BJ (cell line): Measurements from ENCODE around the gene ACTRT3. TPM values are rescaled to one million over a fixed set of nuclear protein-coding genes. Genes with fewer than 3 reads are reported as not detected.

Source experiments
- CTCF ChIA-PET: fragments of 350-600 bp; formaldehyde crosslinking; extraction: SDS; loops from one replicate; lab custom pipeline; 2021; ENCODE audit warnings: antibody characterized with exemption, inconsistent platforms; lab: Yijun Ruan, JAX
- POLR2A ChIA-PET: fragments of 300-600 bp; sonication (Branson Sonifier 250); formaldehyde crosslinking; extraction: SDS; loops from one replicate; lab custom pipeline; 2021; ENCODE audit warnings: antibody characterized with exemption; lab: Charles Lee
- DNase-seq: peaks from one replicate; pipeline ENCODE4 v3.0.0-alpha.2; 2011; ENCODE audit warnings: low read depth
- H3K27me3 ChIP-seq: 2 replicates; pipeline ENCODE4 v1.6.0; 2011; ENCODE audit warnings: low read length; ENCODE audit not compliant: control insufficient read depth, insufficient read depth
- H3K36me3 ChIP-seq: 2 replicates; pipeline ENCODE4 v1.5.1; 2011; ENCODE audit warnings: low read length; ENCODE audit not compliant: control insufficient read depth, insufficient read depth
- H3K4me3 ChIP-seq: 2 replicates; pipeline ENCODE4 v1.5.1; 2011; ENCODE audit warnings: low read depth, mild to moderate bottlenecking, control low read depth, low read length
- CTCF ChIP-seq: IDR thresholded peaks from 2 replicates; pipeline ENCODE4 v1.5.1; 2011; ENCODE audit warnings: low read depth, mild to moderate bottlenecking, control low read depth, inconsistent platforms, low read length, moderate library complexity; ENCODE audit not compliant: insufficient read depth
- polyA plus RNA-seq: library from polyadenylated mRNA; depleted of rRNA; stranded (reverse); fragments of >200 nt; gene quantifications from 2 replicates; pipeline ENCODE4 v1.2.3, GENCODE V29; 2011

Gene ACTRT3
- polyA plus RNA-seq, 1 experiment, result 2.3 TPM

DNA sequence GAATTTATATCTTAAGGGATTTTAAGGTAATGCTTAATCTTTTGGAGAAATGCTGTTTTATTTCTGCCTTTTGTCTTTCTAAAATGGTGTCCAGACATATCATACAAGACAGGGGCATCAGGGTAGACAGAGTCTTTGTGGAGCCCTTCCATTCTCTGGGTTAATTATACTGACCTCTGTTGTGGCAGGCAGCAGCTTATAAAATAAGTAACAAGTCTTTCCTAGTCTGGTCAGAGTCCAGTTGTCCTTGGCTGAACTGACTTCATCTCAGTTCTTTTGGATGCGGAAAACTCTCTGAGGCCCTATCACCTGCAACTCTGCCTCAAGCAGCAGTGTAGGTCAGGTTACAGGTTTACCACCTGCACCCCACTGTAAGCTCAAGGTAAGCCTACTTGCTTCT is 23.0 kb upstream of the ACTRT3 start:
- H3K36me3 ChIP-seq, result peaks cover 2% of the 10 kb centered on the region; the same call in 1 of the 2 replicates
- no peak for DNase-seq
- no peak for TF ChIP-seq CTCF
- ChIA-PET CTCF (no interaction called here), POLR2A (no interaction called here)
- H3K4me3 ChIP-seq, result no peak overlapping the region
- H3K27me3 ChIP-seq, result no peaks in the 10 kb centered on the region

DNA sequence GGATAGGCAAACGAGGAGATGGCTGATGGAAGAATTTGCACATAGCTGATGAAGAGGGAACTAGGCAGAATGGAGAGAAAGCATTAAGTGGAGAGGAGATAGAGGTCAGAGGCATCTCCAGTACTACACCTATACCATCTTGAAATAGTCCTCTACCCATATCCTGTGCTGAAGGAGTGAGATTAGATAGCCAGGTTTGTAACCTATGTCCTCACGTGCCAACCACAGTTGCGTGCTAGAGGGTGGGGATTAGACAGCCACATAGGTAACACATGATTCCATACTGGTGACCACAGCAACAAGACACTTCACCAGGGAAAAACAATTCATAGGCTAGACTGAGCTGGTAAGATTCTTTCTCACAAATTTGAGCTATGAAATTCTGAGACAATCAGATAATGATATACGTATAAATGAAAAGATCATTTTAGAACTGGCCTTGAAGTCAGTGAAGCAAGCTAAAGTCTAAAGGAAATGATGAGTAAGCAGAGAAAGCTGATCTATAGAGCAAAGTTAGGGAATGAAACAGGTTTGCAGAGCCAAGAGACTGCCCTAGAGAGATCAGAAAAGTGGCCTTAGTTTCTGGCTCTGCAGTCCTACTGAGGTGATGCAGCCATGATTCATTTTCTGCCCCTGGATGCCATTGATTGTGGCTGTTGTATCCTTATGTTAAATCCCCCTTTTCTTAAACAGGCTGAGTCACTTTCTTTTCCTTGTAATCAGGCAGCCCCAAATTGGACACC is 21.5 kb upstream of the ACTRT3 start:
- Histone ChIP-seq H3K4me3 (no peak overlapping the region), H3K27me3 (no peaks in the 10 kb centered on the region), H3K36me3 (peaks cover 2% of the 10 kb centered on the region; the same call in 1 of the 2 replicates)
- TF ChIP-seq CTCF, result no peak
- ChIA-PET POLR2A (interaction anchor here (1.1 kb wide), 1 partner anchor 18 kb away, joined by 3 read pairs; the partner anchor contains the start of gene MYNN), CTCF (no interaction called here)
- no peak for DNase-seq

DNA sequence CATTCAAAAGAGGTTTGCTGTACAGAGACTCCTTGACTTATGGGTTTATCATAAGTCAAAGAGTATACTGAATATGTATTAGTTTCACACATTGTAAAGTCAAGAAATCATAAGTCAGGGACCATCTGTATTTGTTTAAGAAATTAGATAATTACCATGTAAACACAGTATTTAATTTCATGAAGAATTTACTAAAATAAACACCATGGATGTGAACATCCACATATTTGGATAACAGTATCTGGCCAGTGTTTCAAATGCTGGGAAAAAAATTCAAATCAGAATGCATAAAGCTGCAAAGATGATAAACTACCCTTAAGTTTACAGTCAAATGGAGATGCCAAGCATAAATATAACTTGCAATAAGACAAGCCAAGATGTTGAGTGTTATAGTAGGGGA is 20.9 kb upstream of the ACTRT3 start:
- POLR2A ChIA-PET, result interaction anchor here (1.1 kb wide), 1 partner anchor 17 kb away, joined by 3 read pairs; the partner anchor contains the start of gene MYNN
- peaks cover 2% of the 10 kb centered on the region; the same call in 1 of the 2 replicates for H3K36me3 ChIP-seq
- CTCF ChIA-PET, result no interaction called here

GRCh38 chr3:169787791-169788190 is 18.4 kb upstream of the ACTRT3 start:
- Histone ChIP-seq H3K4me3 (no peak overlapping the region), H3K36me3 (peaks cover 2% of the 10 kb centered on the region; the same call in 1 of the 2 replicates), H3K27me3 (no peaks in the 10 kb centered on the region)
- ChIA-PET CTCF (no interaction called here), POLR2A (no interaction called here)
- DNase-seq, result no peak
- no peak for TF ChIP-seq CTCF

More for the DNA sequence above, 20.9 kb upstream of the ACTRT3 start:
- no peak for TF ChIP-seq CTCF
- no peak overlapping the region for H3K4me3 ChIP-seq
- H3K27me3 ChIP-seq, result no peaks in the 10 kb centered on the region
- DNase-seq, result no peak

GRCh38 chr3:169787120-169787519 is 17.8 kb upstream of the ACTRT3 start:
- ChIA-PET POLR2A (no interaction called here), CTCF (no interaction called here)
- TF ChIP-seq CTCF, result no peak
- H3K27me3 ChIP-seq, result no peaks in the 10 kb centered on the region
- no peak overlapping the region for H3K4me3 ChIP-seq
- no peak for DNase-seq
- H3K36me3 ChIP-seq, result peaks cover 2% of the 10 kb centered on the region; the same call in 1 of the 2 replicates
